Progenitor cell of endocrine pancreas (in vitro differentiated cells): ENCODE results near the gene PRRC2B. TPM values are rescaled to one million over a fixed set of nuclear protein-coding genes. Genes with fewer than 3 reads are reported as not detected.
A peak's percentile ranks its signal among the peaks of the same experiment; 100 is the strongest.
"Not testable (repeated sequence)": the region's sequence is repeated elsewhere in the genome, so short reads cannot be mapped to it uniquely, and the experiment has no call there.

ENCODE experiments used
- DNase-seq: peaks from one replicate; pipeline ENCODE4 v3.0.0; 2021; ENCODE audit warnings: low spot score; ENCODE audit not compliant: unreplicated experiment
- H3K27ac Mint-ChIP-seq: 2 replicates; pipeline ENCODE4 v1.8.0; 2021; ENCODE audit warnings: mild to moderate bottlenecking, moderate library complexity, mixed read lengths
- H3K27me3 Mint-ChIP-seq: 2 replicates; pipeline ENCODE4 v1.8.0; 2021; ENCODE audit warnings: mixed read lengths
- H3K36me3 Mint-ChIP-seq: 2 replicates; pipeline ENCODE4 v1.8.0; 2022; ENCODE audit warnings: mixed read lengths; ENCODE audit not compliant: insufficient read depth
- H3K4me1 Mint-ChIP-seq: 2 replicates; pipeline ENCODE4 v1.8.0; 2021; ENCODE audit warnings: low read depth, mixed read lengths
- H3K4me3 Mint-ChIP-seq: 2 replicates; pipeline ENCODE4 v1.8.0; 2021; ENCODE audit warnings: low read depth, mild to moderate bottlenecking, moderate library complexity, mixed read lengths
- H3K9me3 Mint-ChIP-seq: 2 replicates; pipeline ENCODE4 v1.8.0; 2021; ENCODE audit warnings: low read depth, mixed read lengths
- CTCF ChIP-seq: fragments of 200-600 bp; sonication (generic); IDR thresholded peaks from one replicate; pipeline ENCODE4 v1.5.0; 2021; ENCODE audit warnings: antibody characterized with exemption, mild to moderate bottlenecking; ENCODE audit not compliant: unreplicated experiment
- long read RNA-seq: library from polyadenylated mRNA; unstranded; transcript quantifications from one replicate; pipeline ENCODE4 v2.0.0, GENCODE V29; 2020
- total RNA-seq: library from RNA; stranded (reverse); gene quantifications from 2 replicates; pipeline ENCODE4 v1.2.1, GENCODE V29; 2021

Gene PRRC2B
- 416 and 460 TPM in 2 replicates for total RNA-seq
- long read RNA-seq, partial matches to known transcripts: 5 of 82 reads
- long read RNA-seq, other reads (novel, unspliced or antisense): 77 of 82 reads

DNA sequence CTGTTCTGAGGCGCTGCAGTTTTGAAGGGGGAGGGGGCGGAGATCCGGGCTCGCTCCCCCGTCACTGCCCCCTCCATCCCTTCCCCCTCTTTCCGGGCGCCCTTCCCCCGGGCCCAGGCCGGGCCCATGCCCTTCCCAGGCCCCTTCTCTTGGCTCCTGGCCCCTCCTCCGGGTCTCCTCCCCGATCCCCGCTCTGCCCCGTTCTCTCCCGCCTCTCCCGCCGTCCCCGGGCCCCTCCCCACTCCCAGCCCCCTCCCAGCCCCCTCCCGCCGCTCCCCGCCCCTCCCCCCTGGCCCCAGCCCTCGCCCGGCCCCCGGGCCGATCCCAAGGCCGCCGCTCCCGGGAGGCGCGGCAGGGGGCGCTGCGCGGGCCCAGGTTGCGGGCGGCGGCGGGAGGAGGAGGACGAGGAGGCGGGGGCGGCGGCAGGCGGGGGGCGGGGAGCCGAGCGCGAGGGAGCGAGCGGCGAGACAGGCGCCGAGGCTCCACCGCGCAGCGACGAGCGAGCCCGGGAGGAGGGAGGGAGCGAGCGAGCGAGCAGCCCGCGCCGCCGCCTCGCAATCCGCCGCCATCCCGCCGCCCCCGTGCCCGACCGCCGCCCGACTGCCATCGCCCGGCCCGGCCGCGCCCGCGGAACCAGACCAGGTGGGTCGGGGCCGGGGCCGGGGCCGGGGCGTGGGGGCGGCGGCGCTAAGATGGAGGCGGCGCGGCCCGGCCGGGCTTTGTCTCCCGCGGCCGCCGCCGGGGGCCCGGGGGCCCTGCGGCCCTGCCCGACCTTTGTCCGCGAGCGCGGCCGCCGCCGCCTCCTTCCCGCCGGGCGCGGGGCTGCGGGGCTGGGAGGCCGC lies at the start of gene PRRC2B:
PRRC2B (plus strand) TSS at position 465 of the 842 bp plus-strand sequence. CDS start 36,059 bp downstream, outside the sequence.
- peak; percentile 91 for DNase-seq
- Mint-ChIP-seq H3K4me3 (peak within 1 kb of the TSS; percentile 95), H3K4me1 (peaks cover 49% of the 10 kb centered on the region), H3K27me3 (no peaks in the 10 kb centered on the region), H3K36me3 (no peaks in the 10 kb centered on the region), H3K27ac (peak within 1 kb of the TSS; percentile 99), H3K9me3 (no peaks in the 10 kb centered on the region)
- TF ChIP-seq CTCF: peak; percentile 68

GRCh38 chr9:131344931-131345535 lies 48.9 kb upstream of the PRRC2B start:
- H3K27me3 Mint-ChIP-seq, DNase-seq: not testable (repeated sequence)

GRCh38 chr9:131346559-131346958 lies 47.3 kb upstream of the PRRC2B start:
- Mint-ChIP-seq H3K4me3 (no peak overlapping the region), H3K4me1 (peaks cover 4% of the 10 kb centered on the region), H3K36me3 (no peaks in the 10 kb centered on the region), H3K27ac (no peak overlapping the region), H3K27me3 (no peaks in the 10 kb centered on the region), H3K9me3 (no peaks in the 10 kb centered on the region)
- TF ChIP-seq CTCF: no peak
- no peak for DNase-seq

More at GRCh38 chr9:131344931-131345535, 48.9 kb upstream of the PRRC2B start:
- not testable (repeated sequence) for H3K4me1 Mint-ChIP-seq, H3K36me3 Mint-ChIP-seq, H3K27ac Mint-ChIP-seq, H3K4me3 Mint-ChIP-seq, H3K9me3 Mint-ChIP-seq

- H3K36me3 Mint-ChIP-seq: no peaks in the 10 kb centered on the region
- no peaks in the 10 kb centered on the region for H3K27me3 Mint-ChIP-seq
- no peak for TF ChIP-seq CTCF
- peak overlapping the region; percentile 19 for H3K27ac Mint-ChIP-seq
- DNase-seq: no peak
- H3K9me3 Mint-ChIP-seq: no peaks in the 10 kb centered on the region
- peaks cover 4% of the 10 kb centered on the region for H3K4me1 Mint-ChIP-seq
- H3K4me3 Mint-ChIP-seq: no peak overlapping the region
These were observed 46.4 kb upstream of the PRRC2B start for GRCh38 chr9:131347376-131348020.

DNA sequence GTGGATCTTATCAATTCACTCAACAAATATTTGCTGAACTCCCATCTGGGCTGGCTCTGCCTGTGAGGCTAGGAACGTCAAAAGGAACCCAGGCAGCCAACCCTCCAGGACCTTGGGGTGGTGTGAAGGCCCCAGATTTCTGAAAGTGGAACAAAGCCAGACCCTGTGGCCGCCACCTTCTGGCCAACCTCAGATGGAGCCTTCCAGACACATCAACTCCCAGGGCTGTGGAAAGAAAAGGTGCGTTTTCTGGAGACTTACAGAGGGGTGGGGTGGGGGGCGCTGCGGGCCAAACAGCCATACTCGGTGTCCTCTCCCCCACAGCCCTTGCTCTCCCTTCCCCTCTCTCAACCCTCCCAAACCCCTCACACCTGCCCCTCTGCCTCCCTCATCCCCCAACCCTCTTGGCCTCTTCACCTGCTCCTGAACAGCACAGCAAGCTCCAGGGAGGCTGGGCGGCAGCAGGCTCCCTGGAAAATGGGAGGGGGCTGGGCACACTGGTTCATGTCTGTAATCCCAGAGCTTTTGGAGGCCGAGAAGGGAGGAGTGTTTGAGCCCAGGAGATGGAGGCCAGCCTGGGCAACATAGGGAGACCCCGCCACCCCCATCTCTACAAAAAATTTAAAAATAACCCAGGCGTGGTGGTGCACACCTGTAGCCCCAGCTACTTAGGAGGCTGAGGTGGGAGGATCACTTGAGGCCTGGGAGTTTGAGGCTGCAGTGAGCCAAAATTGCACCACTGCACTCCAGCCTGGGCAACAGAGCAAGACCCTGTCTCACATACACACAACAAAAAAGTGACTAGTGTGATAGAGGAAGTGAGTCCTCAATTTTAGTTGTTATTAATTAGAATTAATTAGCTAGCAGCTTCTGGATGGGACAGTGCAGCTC lies 45.0 kb upstream of the PRRC2B start:
- H3K4me3 Mint-ChIP-seq: peak overlapping the region; percentile 14
- DNase-seq: no peak
- H3K4me1 Mint-ChIP-seq: peaks cover 4% of the 10 kb centered on the region
- H3K27ac Mint-ChIP-seq: peak overlapping the region; percentile 59
- TF ChIP-seq CTCF: peak; percentile 32
- H3K9me3 Mint-ChIP-seq: no peaks in the 10 kb centered on the region
- H3K27me3 Mint-ChIP-seq: no peaks in the 10 kb centered on the region
- H3K36me3 Mint-ChIP-seq: no peaks in the 10 kb centered on the region
